Endothelial cell of umbilical vein (primary cell): ENCODE measurements around the gene ZNF621.

Experiments
- CTCF ChIP-seq, 2 donors: IDR thresholded peaks; 1 replicate in 1 of 2; 2 replicates in 1 of 2; pipeline ENCODE4 v1.5.1; 2011; ENCODE audit warnings: low read length in 2 of 2, mild to moderate bottlenecking in 2 of 2, moderate library complexity in 2 of 2, control low read depth in 1 of 2, inconsistent platforms in 1 of 2, low read depth in 1 of 2; ENCODE audit not compliant: insufficient read depth in 1 of 2; ENCODE audit errors: extremely low read depth in 1 of 2
- POLR2A ChIP-seq: IDR thresholded peaks from 2 replicates; pipeline ENCODE4 v1.6.1; 2012; ENCODE audit warnings: low read depth, mild to moderate bottlenecking, control low read depth, low read length

GRCh38 chr3:40504636-40505430 lies 19.9 kb upstream of the ZNF621 start:
- no peak for TF ChIP-seq CTCF (IDR thresholded peaks at IDR 0.05; ENCODE audit: extremely low read depth in 1 of 2, insufficient read depth in 1 of 2, low read depth in 1 of 2, low read length in 2 of 2)
- peak; percentile 50 for TF ChIP-seq POLR2A
